Esophagus squamous epithelium (tissue), 4 donors: ENCODE measurements around the gene C6orf136.

Source experiments
- CTCF ChIP-seq, 6 experiments: fragments of 450-650 bp in 4 of 6; fragments of 200-600 bp in 2 of 6; sonication (generic) in 2 of 6; IDR thresholded peaks; one replicate each; pipeline ENCODE4 v1.5.1; 2016 to 2019; ENCODE audit warnings: antibody characterized with exemption in 6 of 6, mild to moderate bottlenecking in 4 of 6, moderate library complexity in 4 of 6
- POLR2A ChIP-seq, 4 donors: fragments of 450-650 bp; IDR thresholded peaks; one replicate each; pipeline ENCODE4 v1.6.1; 2017; ENCODE audit warnings: antibody characterized with exemption in 4 of 4, mild to moderate bottlenecking in 4 of 4, moderate library complexity in 3 of 4

- TF ChIP-seq POLR2A (IDR thresholded peaks at IDR 0.05) = no peak
- no peak for TF ChIP-seq CTCF (IDR thresholded peaks at IDR 0.05)
Observed at GRCh38 chr6:30614044-30614842, 32.7 kb upstream of the C6orf136 start.
